HFFc6 (cell line): ENCODE data around the gene RMDN2. TPM values are rescaled to one million over a fixed set of nuclear protein-coding genes. Genes with fewer than 3 reads are reported as not detected.

Source experiments
- DNase-seq: peaks from one replicate; pipeline ENCODE4 v3.0.0-alpha.2; 2018
- H3K27ac Mint-ChIP-seq: 2 replicates; pipeline ENCODE4 v1.8.0; 2020; ENCODE audit warnings: mild to moderate bottlenecking, mixed read lengths
- H3K27me3 Mint-ChIP-seq: 2 replicates; pipeline ENCODE4 v1.8.0; 2021; ENCODE audit warnings: mild to moderate bottlenecking, moderate library complexity, mixed read lengths; ENCODE audit not compliant: insufficient read depth
- H3K36me3 Mint-ChIP-seq: 2 replicates; pipeline ENCODE4 v1.8.0; 2021; ENCODE audit warnings: low read depth, mixed read lengths
- H3K4me1 Mint-ChIP-seq: 2 replicates; pipeline ENCODE4 v1.8.0; 2020; ENCODE audit warnings: low read depth, mixed read lengths
- H3K4me3 Mint-ChIP-seq: 2 replicates; pipeline ENCODE4 v1.8.0; 2020; ENCODE audit warnings: mild to moderate bottlenecking, moderate library complexity, mixed read lengths
- H3K9me3 Mint-ChIP-seq: 2 replicates; pipeline ENCODE4 v1.8.0; 2020; ENCODE audit warnings: mild to moderate bottlenecking, mixed read lengths
- total RNA-seq, 6 experiments: library from RNA; stranded (reverse); fragmentation: NEBNext Ultra II Directional; extraction: Animal tissue kit (Norgen Biotek cat#: 25700); gene quantifications; 2 replicates in 1 of 6; 3 replicates in 5 of 6; pipeline ENCODE4 v1.2.3, GENCODE V29; 2021
- TF ChIP-seq, protein P1 (sequence below): fragments of 200-600 bp; sonication (generic); IDR thresholded peaks from 2 replicates; pipeline ENCODE4 v1.5.0; 2021; ENCODE audit warnings: antibody characterized with exemption, mild to moderate bottlenecking

Gene RMDN2
- total RNA-seq, 6 experiments from 2014 or later = 2.6 to 6.7 (median 3.4) TPM

DNA sequence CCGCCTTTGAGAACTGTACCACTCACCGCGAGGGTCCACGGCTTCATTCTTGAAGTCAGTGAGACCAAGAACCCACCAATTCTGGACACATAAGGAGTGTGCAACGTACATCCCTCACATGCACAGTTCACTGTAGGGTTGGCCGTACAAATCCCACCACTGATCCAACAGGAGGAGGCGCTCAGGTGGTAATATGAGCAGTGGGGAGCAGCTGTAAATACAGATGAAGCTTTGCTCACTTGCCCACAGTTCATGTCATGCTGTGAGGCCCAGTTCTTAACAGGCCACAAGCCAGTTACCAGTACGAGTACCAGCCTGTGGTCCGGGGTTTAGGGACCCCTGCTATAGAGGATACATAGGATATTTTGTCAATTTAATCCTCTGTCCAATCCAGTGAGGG lies 96.5 kb downstream of the RMDN2 start:
- no peak for DNase-seq
- H3K9me3 Mint-ChIP-seq = no peaks in the 10 kb centered on the region; the same call in 1 of the 2 replicates
- H3K27me3 Mint-ChIP-seq = peaks cover 14% of the 10 kb centered on the region
- no peak overlapping the region for H3K27ac Mint-ChIP-seq
- no peaks in the 10 kb centered on the region for H3K36me3 Mint-ChIP-seq
- no peak overlapping the region for H3K4me3 Mint-ChIP-seq
- H3K4me1 Mint-ChIP-seq = no peaks in the 10 kb centered on the region; the same call in 1 of the 2 replicates
- TF ChIP-seq, protein P1, sequence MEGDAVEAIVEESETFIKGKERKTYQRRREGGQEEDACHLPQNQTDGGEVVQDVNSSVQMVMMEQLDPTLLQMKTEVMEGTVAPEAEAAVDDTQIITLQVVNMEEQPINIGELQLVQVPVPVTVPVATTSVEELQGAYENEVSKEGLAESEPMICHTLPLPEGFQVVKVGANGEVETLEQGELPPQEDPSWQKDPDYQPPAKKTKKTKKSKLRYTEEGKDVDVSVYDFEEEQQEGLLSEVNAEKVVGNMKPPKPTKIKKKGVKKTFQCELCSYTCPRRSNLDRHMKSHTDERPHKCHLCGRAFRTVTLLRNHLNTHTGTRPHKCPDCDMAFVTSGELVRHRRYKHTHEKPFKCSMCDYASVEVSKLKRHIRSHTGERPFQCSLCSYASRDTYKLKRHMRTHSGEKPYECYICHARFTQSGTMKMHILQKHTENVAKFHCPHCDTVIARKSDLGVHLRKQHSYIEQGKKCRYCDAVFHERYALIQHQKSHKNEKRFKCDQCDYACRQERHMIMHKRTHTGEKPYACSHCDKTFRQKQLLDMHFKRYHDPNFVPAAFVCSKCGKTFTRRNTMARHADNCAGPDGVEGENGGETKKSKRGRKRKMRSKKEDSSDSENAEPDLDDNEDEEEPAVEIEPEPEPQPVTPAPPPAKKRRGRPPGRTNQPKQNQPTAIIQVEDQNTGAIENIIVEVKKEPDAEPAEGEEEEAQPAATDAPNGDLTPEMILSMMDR = no peak

DNA sequence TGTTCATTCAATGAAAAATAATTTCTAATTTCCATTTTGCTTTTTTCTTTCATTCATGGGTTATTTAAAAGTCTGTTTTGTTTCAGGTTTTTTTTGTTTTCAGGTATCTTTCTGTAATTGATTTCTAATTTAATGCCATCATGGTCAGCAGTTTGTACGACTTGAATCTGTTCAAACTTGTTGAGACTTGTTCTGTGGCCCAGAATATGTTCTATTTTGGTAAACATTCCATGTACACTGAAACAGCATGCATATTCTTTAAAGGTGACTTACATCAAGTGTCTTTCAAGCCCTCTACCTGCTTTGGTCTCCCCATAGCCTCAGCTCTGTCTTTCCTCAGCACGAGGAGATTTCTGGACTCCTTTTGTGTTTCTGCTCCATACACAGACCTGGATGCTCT lies 101.8 kb downstream of the RMDN2 start:
- H3K9me3 Mint-ChIP-seq = no peaks in the 10 kb centered on the region
- peaks cover 27% of the 10 kb centered on the region for H3K27me3 Mint-ChIP-seq
- TF ChIP-seq, protein P1 = no peak
- no peaks in the 10 kb centered on the region for H3K36me3 Mint-ChIP-seq
- H3K4me1 Mint-ChIP-seq = no peaks in the 10 kb centered on the region
- no peak for DNase-seq
- H3K27ac Mint-ChIP-seq = no peak overlapping the region
- H3K4me3 Mint-ChIP-seq = no peak overlapping the region

DNA sequence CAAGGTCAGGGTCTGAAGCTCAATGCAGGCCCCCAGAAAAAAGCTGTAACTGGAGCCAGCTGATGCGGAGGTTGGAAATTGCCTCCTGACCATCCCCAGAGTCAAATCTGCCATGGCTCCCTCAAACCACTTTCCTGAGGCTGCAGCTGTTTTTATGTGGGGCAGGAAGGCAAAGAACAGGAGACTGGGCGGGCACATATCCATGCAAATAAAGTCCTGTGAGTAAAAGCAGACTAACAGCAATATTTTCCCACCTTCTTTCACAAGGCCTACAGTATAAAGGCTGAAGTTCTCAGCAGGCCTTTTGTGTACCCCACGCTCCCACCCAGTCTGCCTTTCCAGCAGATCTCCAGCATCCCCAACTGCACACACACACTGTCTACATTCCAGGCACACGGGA lies 103.7 kb downstream of the RMDN2 start:
- no peaks in the 10 kb centered on the region for H3K4me1 Mint-ChIP-seq
- H3K27me3 Mint-ChIP-seq = peaks cover 32% of the 10 kb centered on the region
- H3K27ac Mint-ChIP-seq = no peak overlapping the region
- H3K4me3 Mint-ChIP-seq = no peak overlapping the region
- no peaks in the 10 kb centered on the region for H3K9me3 Mint-ChIP-seq
- no peaks in the 10 kb centered on the region for H3K36me3 Mint-ChIP-seq
- no peak for DNase-seq
- TF ChIP-seq, protein P1 = no peak

DNA sequence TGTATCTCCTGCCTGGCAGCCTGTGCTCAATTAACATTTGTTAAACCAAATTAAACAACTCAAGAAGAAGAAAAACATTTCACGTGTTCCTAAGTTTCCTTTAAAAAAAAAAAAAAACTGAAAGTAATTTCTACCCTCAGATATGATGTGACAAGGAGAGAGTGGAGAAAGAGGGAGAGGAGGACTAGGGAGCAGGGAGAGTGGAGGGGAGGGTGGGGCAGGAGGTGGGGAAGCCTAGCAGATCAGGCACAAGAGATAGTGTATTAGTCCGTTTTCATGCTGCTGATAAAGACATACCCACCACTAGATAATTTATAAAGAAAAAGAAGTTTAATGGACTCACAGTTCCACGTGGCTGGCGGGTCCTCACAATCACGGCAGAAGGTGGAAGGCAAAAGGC lies 104.4 kb downstream of the RMDN2 start:
- no peaks in the 10 kb centered on the region for H3K36me3 Mint-ChIP-seq
- H3K27me3 Mint-ChIP-seq = peaks cover 32% of the 10 kb centered on the region
- no peak for DNase-seq
- no peak overlapping the region for H3K4me3 Mint-ChIP-seq
- H3K4me1 Mint-ChIP-seq = no peaks in the 10 kb centered on the region
- H3K9me3 Mint-ChIP-seq = no peaks in the 10 kb centered on the region
- TF ChIP-seq, protein P1 = no peak
- no peak overlapping the region for H3K27ac Mint-ChIP-seq

DNA sequence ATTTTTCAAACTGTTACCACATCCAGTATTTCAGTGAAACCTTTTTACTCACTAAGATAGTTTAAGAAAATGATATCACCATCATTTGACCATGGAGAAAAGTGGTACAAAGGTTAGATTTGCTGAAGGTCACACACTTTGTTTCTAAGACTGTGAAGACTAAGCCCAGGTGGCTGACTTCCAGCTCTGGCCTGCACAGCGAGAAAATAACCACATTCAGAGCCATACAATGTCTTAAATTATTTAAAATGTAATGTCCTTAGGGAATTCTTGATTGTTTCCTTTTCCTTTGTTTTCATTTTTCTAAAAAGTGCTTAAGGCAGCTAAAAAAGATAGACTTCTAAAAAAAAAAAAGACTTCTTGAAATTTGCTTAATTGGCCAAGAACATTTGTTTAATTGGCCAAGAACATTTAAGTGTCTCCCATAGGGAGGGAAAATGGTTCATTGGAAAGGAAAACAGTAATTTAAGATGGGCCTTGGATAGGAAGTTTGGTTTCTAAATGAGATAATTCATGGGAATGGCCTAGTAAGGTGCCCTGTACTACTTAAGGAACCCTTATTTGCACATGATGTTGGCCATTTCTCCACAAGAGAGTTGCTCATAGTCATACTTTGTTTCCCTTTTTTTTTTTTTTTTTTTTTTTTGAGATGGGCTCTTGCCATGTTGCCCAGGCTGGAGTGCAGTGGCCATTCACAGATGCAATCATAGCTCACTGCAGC lies 105.7 kb downstream of the RMDN2 start:
- no peak for DNase-seq
- H3K4me3 Mint-ChIP-seq = no peak overlapping the region
- H3K27me3 Mint-ChIP-seq = peaks cover 38% of the 10 kb centered on the region
- TF ChIP-seq, protein P1 = no peak
- H3K36me3 Mint-ChIP-seq = no peaks in the 10 kb centered on the region
- no peak overlapping the region for H3K27ac Mint-ChIP-seq
- H3K4me1 Mint-ChIP-seq = no peaks in the 10 kb centered on the region
- H3K9me3 Mint-ChIP-seq = no peaks in the 10 kb centered on the region
